B cell (primary cell): ENCODE data around the gene HHLA2. TPM values are rescaled to one million over a fixed set of nuclear protein-coding genes. Genes with fewer than 3 reads are reported as not detected.

Source experiments
- ATAC-seq: fragments of 200-7000 bp; cut with Tn5 transposase; one replicate; pipeline ENCODE4 v1.10.0; 2021; ENCODE audit warnings: low read depth, mild to moderate bottlenecking, moderate number of reproducible peaks, moderate library complexity
- CTCF ChIA-PET: fragments of 350-600 bp; sonication (Branson Sonifier 250); formaldehyde crosslinking; loops from one replicate; lab custom pipeline; 2021; ENCODE audit warnings: antibody characterized with exemption, inconsistent platforms; lab: Charles Lee
- POLR2A ChIA-PET: fragments of 350-600 bp; sonication (Branson Sonifier 250); formaldehyde crosslinking; loops from one replicate; lab custom pipeline; 2021; ENCODE audit warnings: antibody characterized with exemption; lab: Charles Lee
- DNase-seq: peaks from one replicate; pipeline ENCODE4 v3.0.0; 2013
- H2AFZ ChIP-seq: 2 replicates; pipeline ENCODE4 v1.6.1; 2012; ENCODE audit warnings: mild to moderate bottlenecking, low read depth, low read length; ENCODE audit not compliant: insufficient read depth, poor library complexity, severe bottlenecking
- H3K27ac ChIP-seq, 2 donors: 1 replicate in 1 of 2; 2 replicates in 1 of 2; pipeline ENCODE4 v1.5.1; 2012 to 2013; ENCODE audit warnings: low read length in 2 of 2, mild to moderate bottlenecking in 2 of 2, moderate library complexity in 1 of 2
- H3K27me3 ChIP-seq, 4 experiments: fragments of 200-600 bp in 1 of 4; sonication (generic) in 1 of 4; replicated peaks in 1 of 4; 1 replicate in 2 of 4; 2 replicates in 2 of 4; pipeline versions ENCODE4 v1.6.1 to v1.7.0; 2013 to 2016; ENCODE audit warnings: low read length in 3 of 4, mild to moderate bottlenecking in 2 of 4, mixed read lengths in 1 of 4, moderate library complexity in 1 of 4; ENCODE audit not compliant: insufficient read depth in 4 of 4, control insufficient read depth in 3 of 4; ENCODE audit errors: control extremely low read depth in 1 of 4
- H3K36me3 ChIP-seq, 2 experiments: replicated peaks in 1 of 2; 1 replicate in 1 of 2; 2 replicates in 1 of 2; pipeline versions ENCODE4 v1.6.1 to v1.7.1; 2013; ENCODE audit warnings: low read length in 1 of 2; ENCODE audit not compliant: insufficient read depth in 2 of 2, control insufficient read depth in 1 of 2; ENCODE audit errors: control extremely low read depth in 1 of 2, extremely low read depth in 1 of 2
- H3K4me1 ChIP-seq, 2 donors: fragments of 200-600 bp in 1 of 2; sonication (generic) in 1 of 2; 1 replicate in 1 of 2; 2 replicates in 1 of 2; pipeline versions ENCODE4 v1.5.1 to v1.6.1; 2013 to 2017; ENCODE audit warnings: low read length in 2 of 2; ENCODE audit not compliant: control insufficient read depth in 2 of 2, insufficient read depth in 2 of 2
- H3K4me2 ChIP-seq: replicated peaks from 2 replicates; pipeline ENCODE3; 2012; ENCODE audit warnings: mild to moderate bottlenecking, low read depth, low read length; ENCODE audit not compliant: poor library complexity, severe bottlenecking
- H3K4me3 ChIP-seq, 5 experiments: fragments of 200-600 bp in 1 of 5; sonication (generic) in 1 of 5; 1 replicate in 3 of 5; 2 replicates in 2 of 5; pipeline versions ENCODE4 v1.5.1 to v1.7.0; 2011 to 2016; ENCODE audit warnings: low read length in 4 of 5, mild to moderate bottlenecking in 4 of 5, low read depth in 2 of 5, control low read depth in 1 of 5, moderate library complexity in 1 of 5; ENCODE audit not compliant: insufficient read depth in 1 of 5; ENCODE audit errors: control extremely low read depth in 1 of 5, extremely low read depth in 1 of 5
- H3K79me2 ChIP-seq: fragments of 200-600 bp; sonication (generic); one replicate; pipeline ENCODE4 v1.6.0; 2016; ENCODE audit warnings: low read length; ENCODE audit not compliant: control insufficient read depth, insufficient read depth
- H3K9ac ChIP-seq: fragments of 200-600 bp; sonication (generic); 2 replicates; pipeline ENCODE4 v1.6.1; 2017; ENCODE audit warnings: mild to moderate bottlenecking, low read length, moderate library complexity
- H3K9me3 ChIP-seq, 3 donors: one replicate each; pipeline versions ENCODE4 v1.6.1 to v1.7.1; 2013; ENCODE audit warnings: low read length in 2 of 3; ENCODE audit not compliant: control insufficient read depth in 2 of 3, insufficient read depth in 1 of 3; ENCODE audit errors: control extremely low read depth in 1 of 3
- H4K20me1 ChIP-seq: 2 replicates; pipeline ENCODE4 v1.6.0; 2012; ENCODE audit warnings: mild to moderate bottlenecking, low read length; ENCODE audit not compliant: insufficient read depth, control insufficient read depth, poor library complexity, severe bottlenecking
- H3K27ac Mint-ChIP-seq: one replicate; pipeline ENCODE4 v1.8.0; 2021; ENCODE audit warnings: mixed read lengths
- H3K27me3 Mint-ChIP-seq: one replicate; pipeline ENCODE4 v1.8.0; 2021; ENCODE audit warnings: mixed read lengths
- H3K4me1 Mint-ChIP-seq: one replicate; pipeline ENCODE4 v1.8.0; 2021; ENCODE audit warnings: mixed read lengths
- H3K4me3 Mint-ChIP-seq: one replicate; pipeline ENCODE4 v1.8.0; 2021; ENCODE audit warnings: mixed read lengths
- H3K9me3 Mint-ChIP-seq: one replicate; pipeline ENCODE4 v1.8.0; 2022; ENCODE audit warnings: mixed read lengths; ENCODE audit not compliant: insufficient read depth
- CTCF ChIP-seq: fragments of 200-600 bp; IDR thresholded peaks from one replicate; pipeline ENCODE4 v1.8.0; 2022; ENCODE audit warnings: antibody characterized with exemption, mild to moderate bottlenecking
- EZH2 ChIP-seq: IDR thresholded peaks from 2 replicates; pipeline ENCODE4 v1.6.1; 2012; ENCODE audit warnings: borderline replicate concordance, low read depth, mild to moderate bottlenecking, moderate library complexity, low read length; ENCODE audit not compliant: insufficient read depth, poor library complexity, severe bottlenecking
- whole genome bisulfite sequencing: methylation state at CpG from one replicate; pipeline ENCODE4 v1.1.5; 2013; ENCODE audit warnings: missing lambda C conversion rate; ENCODE audit not compliant: insufficient coverage; 5-methylcytosine and 5-hydroxymethylcytosine counted together
- intact Hi-C: fragments of 100-400 bp; cut with micrococcal nuclease; formaldehyde crosslinking; loops from one replicate; pipeline ENCODE4 v1.10.0; 2022
- polyA plus RNA-seq: library from polyadenylated mRNA; depleted of rRNA; stranded (reverse); fragments of >200 nt; gene quantifications from 2 replicates; pipeline ENCODE4 v1.2.3, GENCODE V29; 2012
- total RNA-seq, 2 donors: library from RNA; stranded (reverse); fragments of 120-200 nt in 1 of 2; gene quantifications; 1 replicate in 1 of 2; 2 replicates in 1 of 2; pipeline versions ENCODE4 v1.2.3 to v1.2.4, GENCODE V29; 2013 to 2022

The HHLA2 gene
- total and polyA plus RNA-seq, 2 donors (not counting 1 experiment from before 2014, with no cell fraction given): 0.84 TPM

GRCh38 chr3:108383306-108383705 lies 87.0 kb downstream of the HHLA2 start:
- no peak for DNase-seq
- Mint-ChIP-seq H3K27ac (no peak overlapping the region), H3K9me3 (peaks cover 2% of the 10 kb centered on the region), H3K4me1 (peaks cover 7% of the 10 kb centered on the region), H3K27me3 (no peaks in the 10 kb centered on the region), H3K4me3 (no peak overlapping the region)
- TF ChIP-seq CTCF (no peak), EZH2 (no peak)
- Histone ChIP-seq H3K27ac (no peak overlapping the region), H3K36me3 (no peaks in the 10 kb centered on the region), H3K9ac (no peak overlapping the region), H3K79me2 (no peaks in the 10 kb centered on the region), H3K27me3 (no peaks in the 10 kb centered on the region), H3K4me2 (no peak overlapping the region), H3K4me3 (no peak overlapping the region), H3K4me1 (peaks cover 7 to 9% of the 10 kb centered on the region in 2 donors), H4K20me1 (no peaks in the 10 kb centered on the region), H2AFZ (no peak overlapping the region), H3K9me3 (peaks cover 0 to 4% (median 0%) of the 10 kb centered on the region in 3 donors)
- intact Hi-C loops: no loop called here
- POLR2A ChIA-PET: no interaction called here
- CTCF ChIA-PET: no interaction called here
- ATAC-seq: no peak

DNA sequence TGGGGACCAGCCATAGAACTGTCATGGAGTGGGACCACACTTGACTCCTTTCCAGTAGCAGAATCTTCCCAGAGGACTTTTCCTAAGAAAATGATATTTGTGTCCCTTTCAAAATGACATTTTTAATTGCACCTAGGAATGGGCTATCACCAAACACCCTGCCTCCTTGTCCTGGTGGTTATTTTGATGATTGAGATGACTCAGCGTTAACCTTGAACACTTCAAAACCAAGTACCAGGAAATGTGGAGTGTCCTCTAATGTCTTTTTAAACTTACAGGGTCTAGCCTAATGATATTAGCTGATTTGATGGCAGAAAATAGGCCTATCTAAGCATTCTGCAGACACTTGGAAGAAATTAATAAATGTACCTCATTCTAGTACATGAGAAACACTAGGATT lies 90.7 kb downstream of the HHLA2 start:
- Histone ChIP-seq H3K27ac (no peak overlapping the region), H3K27me3 (no peaks in the 10 kb centered on the region), H3K36me3 (no peaks in the 10 kb centered on the region), H3K79me2 (no peaks in the 10 kb centered on the region), H2AFZ (no peak overlapping the region), H3K4me3 (no peak overlapping the region), H3K4me2 (no peak overlapping the region), H4K20me1 (no peaks in the 10 kb centered on the region), H3K9ac (no peak overlapping the region), H3K9me3 (peaks cover 0 to 3% (median 0%) of the 10 kb centered on the region in 3 donors), H3K4me1 (peaks cover 20 to 24% of the 10 kb centered on the region in 2 donors)
- intact Hi-C loops: no loop called here
- ChIA-PET POLR2A (no interaction called here), CTCF (interaction anchor here (1.5 kb wide), 1 partner anchor 20 kb away, joined by 4 read pairs; no protein-coding TSS in a partner anchor)
- Mint-ChIP-seq H3K4me1 (peaks cover 22% of the 10 kb centered on the region), H3K4me3 (no peak overlapping the region), H3K27ac (no peak overlapping the region), H3K9me3 (no peaks in the 10 kb centered on the region), H3K27me3 (peaks cover 3% of the 10 kb centered on the region)
- ATAC-seq: no peak
- no CpG with 5 or more reads among the region's 1 CpG for WGBS
- DNase-seq: no peak
- TF ChIP-seq CTCF (no peak), EZH2 (no peak)
